Stimulated activated CD8-positive, alpha-beta memory T cell treated with anti-CD3 and anti-CD28 coated beads, Interleukin-7, amount 100 ng/mL, for 48 hours (primary cell): ENCODE measurements around the gene GABBR1.
"Not testable (repeated sequence)": the region's sequence is repeated elsewhere in the genome, so short reads cannot be mapped to it uniquely, and the experiment has no call there.

Experiments used
- DNase-seq, 2 donors: peaks; one replicate each; pipeline ENCODE4 v3.0.0-alpha.2; 2020; ENCODE audit warnings: low read depth in 1 of 2; ENCODE audit errors: extremely low read depth in 1 of 2

GABBR1 gene

GRCh38 chr6:29632789-29633533 lies at the start of gene GABBR1:
GABBR1 (minus strand) TSS chr6:29633183; CDS start chr6:29632385, 798 bp downstream.
- peak in 1 of 2 donors; percentile 42 for DNase-seq

DNA sequence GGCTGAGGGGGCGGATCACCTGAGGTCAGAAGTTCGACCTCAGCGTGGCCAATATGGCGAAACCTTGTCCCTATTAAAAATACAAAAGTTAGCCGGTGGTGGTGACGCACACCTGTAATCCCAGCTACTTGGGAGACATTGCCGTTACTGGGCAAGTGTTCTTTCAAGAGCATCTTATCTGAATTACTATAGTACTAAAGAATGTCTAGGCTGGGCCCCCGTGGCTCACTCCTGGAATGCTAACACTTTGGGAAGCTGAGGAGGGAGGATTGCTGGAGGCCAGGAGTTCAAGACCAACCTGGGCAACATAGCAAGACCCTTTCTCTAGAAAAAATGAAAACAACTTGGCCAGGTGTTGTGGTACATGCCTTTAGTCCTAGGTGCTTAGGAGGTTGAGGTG lies 48.8 kb upstream of the GABBR1 start:
- DNase-seq: no peak

- DNase-seq: no peak
Observed at GRCh38 chr6:29680904-29681303, 47.9 kb upstream of the GABBR1 start, which contains the start of gene ZFP57. ZFP57 (minus strand) TSS chr6:29681152; CDS start chr6:29677003, 4,149 bp downstream.

DNA sequence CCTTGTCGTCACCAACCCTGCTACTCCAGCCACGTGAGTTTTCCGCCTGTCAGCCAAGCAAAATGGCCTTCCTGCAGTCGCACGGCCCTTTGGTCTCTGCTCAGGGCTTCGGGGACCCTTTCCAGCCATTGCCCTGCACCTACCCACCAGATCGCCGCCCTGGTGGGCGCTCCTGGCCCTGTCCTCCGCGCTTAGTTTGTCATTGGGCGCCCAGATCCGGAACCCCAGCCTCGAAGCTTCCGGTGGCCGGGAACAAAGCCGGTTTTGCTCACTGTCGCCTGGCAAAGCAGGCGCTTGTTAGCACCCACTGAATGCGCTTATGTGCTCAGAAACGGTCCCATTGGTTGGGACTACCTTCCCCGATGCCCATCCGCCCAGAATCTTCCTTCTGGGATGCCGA lies 47.4 kb upstream of the GABBR1 start:
- no peak for DNase-seq

DNA sequence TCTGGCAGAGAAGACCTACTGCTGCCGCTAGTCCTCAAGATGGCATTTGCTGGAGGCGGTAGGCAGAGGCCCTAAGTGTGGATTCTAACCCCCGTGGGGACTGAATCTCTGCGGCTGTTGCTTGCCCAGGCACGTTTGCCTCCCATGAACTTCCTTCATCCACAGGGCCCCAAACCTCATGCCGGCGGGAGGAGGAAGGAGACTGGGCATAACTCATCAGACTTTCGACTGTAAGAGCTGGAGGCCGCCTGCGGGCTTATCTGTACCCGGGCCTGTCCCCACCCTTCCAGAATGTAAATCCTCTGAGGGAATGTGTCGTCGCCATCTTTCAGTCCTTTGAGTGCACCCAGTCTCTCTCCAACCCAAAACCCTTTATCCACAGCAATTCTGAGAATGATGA lies 47.0 kb upstream of the GABBR1 start:
- DNase-seq: no peak

DNA sequence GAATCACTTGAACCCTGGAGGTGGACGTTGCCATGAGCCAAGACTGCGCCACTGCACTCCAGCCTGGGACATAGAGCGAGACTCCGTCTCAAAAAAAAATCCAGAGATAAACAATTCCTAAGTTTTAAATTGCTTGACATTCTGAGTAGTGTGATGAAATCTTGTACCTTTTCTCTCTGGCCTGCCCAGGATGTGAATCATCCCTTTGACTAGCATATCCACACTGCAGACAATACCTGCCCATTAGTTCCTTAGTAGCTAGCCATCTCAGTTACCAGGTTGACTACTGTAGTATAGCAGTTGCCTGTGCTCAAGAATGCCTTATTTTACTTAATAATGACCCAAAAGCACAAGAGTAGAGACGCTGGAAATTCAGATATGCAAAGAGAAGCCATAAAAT lies 45.1 kb upstream of the GABBR1 start:
- no peak for DNase-seq

- DNase-seq: no peak
Observed at GRCh38 chr6:29676981-29677601, 44.1 kb upstream of the GABBR1 start.

DNA sequence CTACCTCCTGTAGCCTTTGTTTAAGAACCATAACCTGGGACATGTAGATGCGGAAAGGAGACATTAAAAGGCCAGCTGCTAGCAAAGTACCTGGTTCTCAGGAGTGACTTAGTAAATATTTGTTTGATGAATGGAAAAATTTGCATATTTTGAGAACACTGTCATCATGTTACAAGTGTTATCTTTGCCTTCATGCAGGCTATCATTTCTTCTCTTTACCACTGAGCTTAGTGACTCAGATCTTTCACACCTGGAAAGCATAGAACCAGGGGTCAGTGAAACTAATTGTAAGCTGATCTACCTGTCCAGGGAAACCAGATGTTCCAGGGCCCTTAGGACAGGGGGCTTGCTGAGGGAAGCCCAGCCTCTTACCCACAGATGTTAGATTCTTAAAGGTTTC lies 42.6 kb upstream of the GABBR1 start:
- DNase-seq: no peak

DNA sequence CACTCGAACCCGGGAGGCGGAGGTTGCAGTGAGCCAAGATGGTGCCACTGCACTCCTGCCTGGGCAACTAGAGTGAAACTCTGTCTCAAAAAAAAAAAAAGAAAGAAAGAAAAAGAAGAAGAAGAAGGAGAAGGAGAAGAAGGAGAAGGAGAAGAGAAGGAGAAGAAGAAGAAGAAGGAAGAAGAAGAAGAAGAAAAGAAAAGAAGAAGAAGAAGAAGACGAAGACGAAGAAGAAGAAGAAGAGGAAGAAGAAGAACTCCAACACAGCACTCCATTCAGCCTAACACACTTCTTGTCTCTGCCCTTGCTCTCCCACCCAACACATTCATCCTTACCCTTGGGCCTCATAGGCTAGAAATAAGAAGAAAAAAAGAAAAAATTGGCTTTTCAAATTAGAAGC lies 41.0 kb upstream of the GABBR1 start:
- DNase-seq: no peak

DNA sequence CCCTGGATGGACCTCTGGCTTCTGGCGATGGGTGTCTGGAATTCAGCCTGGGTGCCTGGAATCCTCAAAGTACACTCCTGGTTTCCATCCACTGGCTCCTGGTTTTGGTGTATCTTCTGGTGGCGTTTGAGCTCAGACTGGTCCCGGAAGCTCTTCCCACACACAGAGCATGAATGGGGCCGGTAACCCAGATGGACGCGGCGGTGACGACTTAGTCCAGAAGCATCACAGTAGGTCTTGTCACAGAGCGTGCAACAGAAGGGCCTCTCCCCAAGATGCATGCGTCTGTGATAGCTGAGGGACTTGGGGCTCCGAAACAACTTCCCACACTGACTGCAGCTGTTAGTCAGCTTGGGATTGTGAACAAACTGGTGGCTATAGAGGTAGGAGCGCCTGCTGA lies 40.2 kb upstream of the GABBR1 start:
- no peak for DNase-seq

DNA sequence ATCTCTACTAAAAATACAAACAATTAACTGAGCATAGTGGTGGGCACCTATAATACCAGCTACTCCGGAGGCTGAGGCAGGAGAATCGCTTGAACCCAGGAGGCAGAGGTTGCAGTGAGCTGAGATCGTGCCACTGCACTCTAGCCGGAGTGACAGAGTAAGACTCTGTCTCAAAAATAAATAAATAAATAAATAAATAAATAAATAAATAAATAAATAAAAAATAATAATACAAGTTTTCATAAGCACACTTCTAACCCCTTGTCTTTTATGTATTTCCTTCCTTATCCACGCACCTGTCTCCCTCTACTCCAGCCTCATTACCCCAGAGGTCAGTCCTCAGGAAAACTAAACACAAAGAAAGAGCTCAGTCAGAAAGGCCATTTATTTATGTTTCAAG lies 39.1 kb upstream of the GABBR1 start:
- not testable (repeated sequence) for DNase-seq

GRCh38 chr6:29671026-29671425 lies 38.0 kb upstream of the GABBR1 start:
- no peak for DNase-seq

DNA sequence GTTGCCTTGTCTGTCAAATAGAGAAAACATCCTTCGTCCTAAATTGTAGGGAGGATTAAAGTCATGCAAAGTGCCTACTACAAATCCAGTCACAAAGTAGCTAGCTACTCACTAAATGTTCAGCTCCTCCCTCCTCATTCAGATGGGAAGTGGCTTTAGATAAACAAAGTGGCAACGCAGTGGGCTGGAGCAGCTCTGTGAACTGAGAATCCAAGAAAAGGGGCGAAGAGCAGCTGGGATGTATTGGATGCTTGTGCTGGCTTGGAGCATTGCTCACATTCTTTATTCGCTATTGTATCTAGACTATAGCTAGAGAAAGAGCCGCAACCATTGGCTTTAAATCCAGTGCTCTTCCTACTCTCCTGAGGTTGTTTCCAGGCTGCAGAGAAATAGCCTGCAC lies 34.2 kb upstream of the GABBR1 start:
- no peak for DNase-seq

DNA sequence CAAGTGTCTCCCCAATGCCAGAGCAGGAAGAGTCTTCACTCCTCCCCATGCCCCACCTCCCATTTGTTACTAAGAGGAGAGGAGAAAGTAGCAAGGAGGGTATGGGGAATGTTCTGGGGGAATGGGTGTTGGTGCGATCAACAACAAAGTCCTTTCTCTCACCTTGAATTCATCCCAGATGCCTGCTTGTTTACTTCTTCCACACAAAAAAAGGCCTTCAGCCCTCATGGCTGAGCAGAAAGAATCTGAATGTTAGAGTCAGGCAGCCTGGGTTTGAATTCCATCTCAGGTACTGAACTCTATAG lies 33.8 kb upstream of the GABBR1 start:
- no peak for DNase-seq

GRCh38 chr6:29665942-29666825 lies 33.2 kb upstream of the GABBR1 start:
- no peak for DNase-seq

DNA sequence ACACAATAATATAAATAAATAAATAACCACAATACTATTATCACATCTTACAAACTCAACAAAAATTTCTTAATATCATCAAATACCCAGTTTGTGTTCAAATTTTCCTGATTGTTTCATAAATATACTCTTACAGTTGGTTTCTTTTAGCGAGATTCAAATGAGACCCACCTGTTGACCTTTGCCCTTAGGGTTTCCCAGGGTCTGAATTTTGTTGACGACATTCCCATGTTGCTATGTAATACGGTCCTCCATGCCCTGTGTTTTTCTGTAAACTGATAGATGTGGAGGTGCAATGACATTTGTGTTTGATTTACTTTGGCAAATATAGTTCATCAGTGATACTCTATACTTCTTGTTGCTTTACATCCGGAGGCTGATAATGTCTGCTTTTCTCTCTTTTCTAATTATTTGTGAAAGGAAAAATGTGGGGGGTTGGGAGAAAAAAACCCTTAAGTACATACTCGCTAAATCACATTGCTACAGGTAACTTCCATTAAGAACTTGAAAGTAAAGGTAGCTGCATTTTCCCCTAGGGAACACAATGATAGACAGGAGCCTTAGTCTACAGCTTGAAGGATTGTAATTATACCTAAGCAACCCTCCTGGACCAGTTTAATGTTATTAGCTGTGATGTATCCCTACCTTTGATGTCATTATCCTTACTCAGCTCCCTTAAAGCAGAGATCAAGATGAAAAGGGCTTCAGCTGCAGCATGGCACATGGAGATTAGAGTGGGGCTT lies 30.5 kb upstream of the GABBR1 start:
- DNase-seq: no peak

DNA sequence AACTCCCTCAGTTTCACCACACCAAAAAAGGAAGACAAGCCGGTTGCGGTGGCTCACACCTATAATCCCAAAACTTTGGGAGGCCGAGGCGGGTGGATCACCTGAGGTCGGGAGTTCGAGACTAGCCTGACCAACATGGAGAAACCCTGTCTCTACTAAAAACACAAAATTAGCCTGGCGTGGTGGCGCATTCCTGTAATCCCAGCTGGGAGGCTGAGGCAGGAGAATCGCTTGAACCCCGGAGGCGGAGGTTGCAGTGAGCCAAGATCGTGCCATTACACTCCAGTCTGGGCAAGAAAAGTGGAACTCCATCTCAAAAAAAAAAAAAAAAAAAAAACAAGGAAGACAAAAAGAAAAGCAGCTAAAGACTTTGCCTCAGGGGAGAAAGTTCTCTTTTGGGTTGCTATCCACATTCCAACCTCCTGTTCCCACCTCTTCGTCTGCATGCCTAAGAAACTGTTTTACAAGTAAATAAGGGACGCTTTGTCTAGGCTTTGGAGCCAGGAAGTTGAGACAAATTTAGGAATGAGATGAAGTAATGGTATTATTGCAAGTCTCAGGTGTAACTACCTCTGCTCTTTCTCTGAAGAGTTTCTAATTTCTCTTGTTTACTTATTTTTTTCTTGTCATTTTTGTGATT lies 28.6 kb upstream of the GABBR1 start:
- DNase-seq: not testable (repeated sequence)

DNA sequence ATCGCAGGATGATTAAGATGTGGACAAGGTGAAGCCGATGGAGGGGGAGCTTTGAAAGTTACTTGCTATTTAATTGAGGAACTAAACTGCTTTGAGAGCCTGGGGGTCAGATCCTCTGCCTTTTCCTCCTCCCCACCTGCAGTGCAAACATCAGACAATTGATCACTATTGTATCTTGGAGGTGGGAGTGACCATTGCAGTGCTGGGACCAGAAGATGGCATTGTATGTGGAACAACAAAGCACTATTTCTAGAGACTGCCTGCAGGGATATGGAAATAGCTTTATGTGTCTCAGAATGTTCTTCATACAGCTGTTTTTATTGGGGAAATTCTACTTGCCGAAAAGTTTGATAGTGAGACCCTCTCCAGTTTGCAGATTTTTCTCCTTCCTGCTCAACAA lies 28.1 kb upstream of the GABBR1 start:
- no peak for DNase-seq

- DNase-seq: no peak
Observed at GRCh38 chr6:29656798-29657197, 23.8 kb upstream of the GABBR1 start, which contains the start of gene MOG. MOG (plus strand) TSS chr6:29657092; CDS start chr6:29657210, 118 bp downstream.

DNA sequence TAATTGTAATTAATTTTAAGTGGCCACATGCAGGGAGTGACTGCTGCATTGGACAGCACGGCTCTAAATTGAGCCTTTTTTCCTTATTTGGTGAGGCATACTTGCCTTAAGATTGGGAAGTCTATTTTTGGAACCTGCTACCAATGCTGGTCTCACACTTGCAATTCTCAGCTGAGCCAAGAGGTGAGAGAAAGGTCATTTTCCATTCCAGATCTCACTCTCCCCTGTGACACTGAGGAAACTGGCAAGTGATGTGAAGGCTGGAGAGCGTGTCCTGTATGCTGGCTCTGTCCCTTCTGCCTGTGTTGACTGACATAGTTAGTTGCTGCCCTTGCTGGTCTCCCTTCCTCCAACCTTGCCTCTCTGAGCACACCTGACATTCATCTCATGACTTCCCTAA lies 23.2 kb upstream of the GABBR1 start:
- no peak for DNase-seq
